Uterus (tissue), 4 donors: ENCODE measurements around the gene FAM114A1. TPM values are rescaled to one million over a fixed set of nuclear protein-coding genes. Genes with fewer than 3 reads are reported as not detected.

ENCODE experiments used
- DNase-seq, 2 donors: peaks; one replicate each; pipeline ENCODE4 v3.0.0-alpha.2; 2019 to 2020
- H3K27ac ChIP-seq, 2 donors: fragments of 200-600 bp; sonication (generic); 1 replicate in 1 of 2; 2 replicates in 1 of 2; pipeline ENCODE4 v1.5.1; 2016 to 2018
- H3K27me3 ChIP-seq, 2 donors: fragments of 200-600 bp; sonication (generic); one replicate each; pipeline ENCODE4 v1.5.1; 2018 to 2019; ENCODE audit warnings: control low read depth in 1 of 2
- H3K36me3 ChIP-seq, 2 donors: fragments of 200-600 bp; sonication (generic); one replicate each; pipeline ENCODE4 v1.5.1; 2019; ENCODE audit warnings: control low read depth in 1 of 2
- H3K4me1 ChIP-seq, 2 donors: fragments of 200-600 bp; sonication (generic); one replicate each; pipeline ENCODE4 v1.5.1; 2018 to 2019; ENCODE audit warnings: control low read depth in 1 of 2
- H3K4me3 ChIP-seq, 2 donors: fragments of 200-600 bp; sonication (generic); 1 replicate in 1 of 2; 2 replicates in 1 of 2; pipeline ENCODE4 v1.5.1; 2018 to 2019; ENCODE audit warnings: mild to moderate bottlenecking in 1 of 2
- H3K9me3 ChIP-seq, 2 donors: fragments of 200-600 bp; sonication (generic); one replicate each; pipeline ENCODE4 v1.5.1; 2019; ENCODE audit warnings: control low read depth in 1 of 2
- POLR2A ChIP-seq, 2 donors: fragments of 450-650 bp; IDR thresholded peaks; one replicate each; pipeline ENCODE4 v1.6.1; 2016; ENCODE audit warnings: antibody characterized with exemption in 2 of 2, mild to moderate bottlenecking in 1 of 2, moderate library complexity in 1 of 2
- intact Hi-C: fragments of 100-400 bp; cut with DNase I; formaldehyde crosslinking; loops from one replicate; pipeline ENCODE4 v1.15.1; 2023; ENCODE audit warnings: low total_unique reads
- microRNA counts, 2 donors: library from miRNA; unstranded; fragments of <30 nt; microRNA quantifications; one replicate each; lab custom pipeline; 2016 to 2017
- microRNA-seq: library from miRNA; unstranded; fragments of <30 nt; microRNA quantifications from one replicate; pipeline ENCODE4, GENCODE V29; 2016; ENCODE audit warnings: borderline microRNAs expressed, borderline replicate concordance
- small RNA-seq: library from RNA; depleted of rRNA; stranded (forward); fragments of <200 nt; gene quantifications from one replicate; pipeline ENCODE3, GENCODE V24; 2016
- total RNA-seq, 4 donors: library from RNA; depleted of rRNA in 3 of 4; stranded (reverse); fragments of >200 nt in 3 of 4; gene quantifications; one replicate each; pipeline versions ENCODE4 v1.1.0 to v1.2.4, GENCODE V29; 2014 to 2023
- TF ChIP-seq, protein P1 (sequence below), 4 experiments: fragments of 200-600 bp in 2 of 4; fragments of 450-650 bp in 2 of 4; sonication (generic) in 2 of 4; IDR thresholded peaks; one replicate each; pipeline ENCODE4 v1.5.1; 2016 to 2019; ENCODE audit warnings: antibody characterized with exemption in 4 of 4, mild to moderate bottlenecking in 2 of 4, moderate library complexity in 1 of 4
- donor health status: DM: yes; HTN: yes; CAD: no.

FAM114A1 gene
- total RNA-seq, 4 donors from 2014 or later, result 41.2 to 273 (median 52.7) TPM

DNA sequence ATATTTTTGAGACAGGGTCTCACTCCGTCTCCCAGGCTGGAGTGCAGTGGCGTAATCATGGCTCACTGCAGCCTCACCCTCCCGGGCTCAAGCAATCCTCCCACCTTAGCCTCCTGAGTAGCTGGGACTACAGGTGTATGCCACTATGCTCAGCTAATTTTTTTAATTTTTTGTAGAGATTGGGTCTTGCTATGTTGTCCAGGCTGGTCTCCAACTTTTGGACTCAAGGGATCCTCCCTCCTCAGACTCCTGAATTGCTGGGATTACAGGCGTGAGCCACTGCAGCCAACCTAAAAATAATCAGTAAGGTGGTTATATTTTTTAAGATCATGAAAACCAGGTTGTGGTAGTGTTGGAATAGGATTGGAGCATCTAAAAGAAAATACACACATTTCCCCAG lies 126.5 kb downstream of the FAM114A1 start:
- no peak overlapping the region for H3K4me3 ChIP-seq
- intact Hi-C loops, result no loop called here
- DNase-seq, result no peak
- H3K36me3 ChIP-seq, result no peaks in the 10 kb centered on the region
- no peak overlapping the region for H3K27ac ChIP-seq
- no peaks in the 10 kb centered on the region for H3K9me3 ChIP-seq
- no peaks in the 10 kb centered on the region for H3K27me3 ChIP-seq
- H3K4me1 ChIP-seq, result no peaks in the 10 kb centered on the region
- TF ChIP-seq POLR2A (IDR thresholded peaks at IDR 0.05), result no peak
- TF ChIP-seq, protein P1, sequence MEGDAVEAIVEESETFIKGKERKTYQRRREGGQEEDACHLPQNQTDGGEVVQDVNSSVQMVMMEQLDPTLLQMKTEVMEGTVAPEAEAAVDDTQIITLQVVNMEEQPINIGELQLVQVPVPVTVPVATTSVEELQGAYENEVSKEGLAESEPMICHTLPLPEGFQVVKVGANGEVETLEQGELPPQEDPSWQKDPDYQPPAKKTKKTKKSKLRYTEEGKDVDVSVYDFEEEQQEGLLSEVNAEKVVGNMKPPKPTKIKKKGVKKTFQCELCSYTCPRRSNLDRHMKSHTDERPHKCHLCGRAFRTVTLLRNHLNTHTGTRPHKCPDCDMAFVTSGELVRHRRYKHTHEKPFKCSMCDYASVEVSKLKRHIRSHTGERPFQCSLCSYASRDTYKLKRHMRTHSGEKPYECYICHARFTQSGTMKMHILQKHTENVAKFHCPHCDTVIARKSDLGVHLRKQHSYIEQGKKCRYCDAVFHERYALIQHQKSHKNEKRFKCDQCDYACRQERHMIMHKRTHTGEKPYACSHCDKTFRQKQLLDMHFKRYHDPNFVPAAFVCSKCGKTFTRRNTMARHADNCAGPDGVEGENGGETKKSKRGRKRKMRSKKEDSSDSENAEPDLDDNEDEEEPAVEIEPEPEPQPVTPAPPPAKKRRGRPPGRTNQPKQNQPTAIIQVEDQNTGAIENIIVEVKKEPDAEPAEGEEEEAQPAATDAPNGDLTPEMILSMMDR (IDR thresholded peaks at IDR 0.05), result no peak

MicroRNA genes within 50 kb of the gene (microRNA counts, 767-probe panel; counts per million panel counts)
- microRNA hsa-miR-574-3p (lab: Ali Mortazavi, UCI) (5,501 to 7,686 counts per million in 2 donors), microRNA hsa-miR-574-5p (lab: Ali Mortazavi, UCI) (4,369 to 5,998 counts per million in 2 donors)

Small RNA genes lying within 50 kb of the gene (microRNA-seq; reads per million reads assigned to microRNA genes)
- 1,644 reads per million, percentile 85 among the genes with 10 or more reads in this experiment for gene MIR574

Small RNA genes lying within 50 kb of the gene (small RNA-seq; reads per million reads assigned to genes)
- gene MIR574, result 6.4 reads per million, percentile 88 among the genes with 10 or more reads in this experiment

Other genes starting within 250 kb of the FAM114A1 start
- 10 to 100 TPM; 13.8 to 69.0 (median 41.2) TPM for gene KLF3, start 203.6 kb upstream of the FAM114A1 start, total RNA-seq
- 1 to 10 TPM in 1 of 4 donors, not detected in 3; 2.0 TPM for gene TLR10, start 84.8 kb upstream of the FAM114A1 start, total RNA-seq
- gene TLR1, start 63.0 kb upstream of the FAM114A1 start, total RNA-seq, result 10 to 100 TPM in 3 of 4 donors, 1 to 10 TPM in 1; 6.1 to 32.3 (median 20.4) TPM
- 1 to 10 TPM; 1.5 to 10.0 (median 4.4) TPM for gene TLR6, start 11.0 kb upstream of the FAM114A1 start, total RNA-seq
- gene TMEM156, start 164.6 kb downstream of the FAM114A1 start, total RNA-seq, result under 1 TPM in 2 of 4 donors, not detected in 2; 0.37 to 0.41 TPM
- 10 to 100 TPM; 15.4 to 52.0 (median 33.2) TPM for gene KLHL5, start 194.4 kb downstream of the FAM114A1 start, total RNA-seq